GM21367 (cell line): Measurements from ENCODE around the gene PLEKHG4.

Source experiments
- ATAC-seq: cut with Tn5 transposase; IDR thresholded peaks from one replicate; pipeline ENCODE4 v1.9.1; 2021; ENCODE audit not compliant: unreplicated experiment

Gene PLEKHG4

DNA sequence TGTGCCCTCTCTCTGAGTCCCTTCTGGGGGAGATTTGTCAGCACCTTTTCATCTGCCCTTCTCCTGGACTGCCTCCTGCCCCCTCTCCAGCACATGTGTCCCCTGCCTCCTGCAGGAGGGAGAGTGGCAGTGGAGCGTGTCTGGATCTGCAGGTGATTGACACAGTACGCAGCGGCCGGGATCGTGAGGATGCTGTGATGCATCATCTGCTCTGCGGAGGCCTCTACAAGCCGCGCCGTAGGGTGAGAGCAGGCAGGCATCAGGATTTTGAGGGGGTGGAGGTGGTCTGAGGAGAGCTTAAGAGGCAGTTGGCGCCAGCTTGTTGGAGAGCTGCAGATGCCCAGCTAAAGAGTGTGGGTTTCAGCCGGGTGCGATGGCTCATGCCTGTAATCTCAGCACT is 19.6 kb upstream of the PLEKHG4 start:
- no peak for ATAC-seq

DNA sequence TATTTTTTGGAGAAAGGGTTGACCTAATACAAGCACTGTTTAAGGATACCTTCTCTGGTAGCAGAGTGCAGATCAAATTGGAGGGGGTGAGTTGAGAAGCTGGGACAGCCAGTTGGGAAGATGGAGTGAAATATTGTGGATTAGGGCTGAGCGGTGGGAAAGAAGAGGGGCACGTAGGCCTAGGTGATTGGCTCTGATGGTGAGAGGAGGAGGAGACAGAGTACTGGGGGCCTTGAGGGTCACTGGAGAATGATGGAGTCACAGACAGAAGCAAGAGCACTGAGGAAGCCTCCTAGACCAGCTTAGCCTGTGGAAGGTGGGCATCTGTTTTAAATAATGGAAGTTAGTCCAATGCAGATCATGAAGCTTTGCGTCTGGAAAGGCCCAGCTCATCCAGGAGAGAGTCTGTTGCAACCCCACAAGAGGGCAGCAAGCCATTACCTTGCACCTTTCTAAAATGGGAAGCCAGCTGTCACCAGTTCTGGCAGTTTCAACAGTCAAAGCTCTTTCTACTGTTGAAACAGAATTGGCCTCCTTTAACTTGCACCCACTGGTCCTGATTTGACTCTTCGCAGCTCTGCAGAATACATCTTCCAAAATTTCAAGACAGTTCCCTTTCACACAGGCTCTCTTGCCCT is 18.8 kb upstream of the PLEKHG4 start:
- ATAC-seq: no peak

GRCh38 chr16:67263201-67263600 is 16.1 kb upstream of the PLEKHG4 start:
- no peak for ATAC-seq

GRCh38 chr16:67264277-67264676 is 15.1 kb upstream of the PLEKHG4 start:
- no peak for ATAC-seq

DNA sequence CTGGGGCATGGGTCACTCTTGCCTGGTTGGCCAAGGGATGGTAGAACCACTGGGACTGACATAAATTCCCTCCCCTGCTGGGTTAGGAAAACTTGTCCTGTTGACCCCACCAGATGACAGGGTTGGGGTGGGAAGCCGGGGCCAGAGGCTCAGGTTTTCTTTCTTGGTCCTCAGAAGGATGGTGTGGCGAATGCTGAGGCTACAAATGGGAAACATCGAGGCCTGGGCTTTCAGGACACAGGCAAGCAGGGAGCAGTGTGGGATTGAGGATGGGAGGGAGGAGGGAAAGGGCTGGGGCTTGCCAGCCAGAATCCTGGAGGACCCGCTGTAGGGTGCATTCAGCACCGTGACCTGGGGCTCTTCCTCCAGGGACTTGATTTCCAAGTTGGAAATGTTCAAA is 14.5 kb upstream of the PLEKHG4 start:
- no peak for ATAC-seq

DNA sequence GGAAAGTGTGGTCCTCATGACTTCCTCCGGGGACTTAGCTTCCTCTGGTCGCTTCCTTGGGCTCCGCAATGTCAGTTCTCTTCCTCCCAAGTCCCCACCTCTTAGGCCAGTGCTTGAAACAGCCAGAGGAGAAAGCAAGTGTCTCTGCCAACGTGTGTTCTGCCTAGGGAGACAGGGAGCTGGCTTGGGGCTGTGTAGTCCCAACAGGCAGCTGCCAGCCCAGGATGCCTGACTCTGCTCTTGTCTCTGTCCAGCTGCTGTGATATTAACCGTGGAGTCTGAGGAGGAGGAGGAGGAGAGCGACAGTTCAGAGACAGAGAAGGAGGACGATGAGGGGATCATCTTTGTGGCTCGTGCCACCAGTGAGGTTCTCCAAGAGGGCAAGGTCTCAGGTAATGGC is 13.5 kb upstream of the PLEKHG4 start:
- ATAC-seq: no peak

- ATAC-seq: no peak
Observed at GRCh38 chr16:67268136-67268579, 11.2 kb upstream of the PLEKHG4 start.

GRCh38 chr16:67269766-67270165 is 9.6 kb upstream of the PLEKHG4 start:
- no peak for ATAC-seq

GRCh38 chr16:67270931-67271338 is 8.4 kb upstream of the PLEKHG4 start:
- ATAC-seq: no peak

DNA sequence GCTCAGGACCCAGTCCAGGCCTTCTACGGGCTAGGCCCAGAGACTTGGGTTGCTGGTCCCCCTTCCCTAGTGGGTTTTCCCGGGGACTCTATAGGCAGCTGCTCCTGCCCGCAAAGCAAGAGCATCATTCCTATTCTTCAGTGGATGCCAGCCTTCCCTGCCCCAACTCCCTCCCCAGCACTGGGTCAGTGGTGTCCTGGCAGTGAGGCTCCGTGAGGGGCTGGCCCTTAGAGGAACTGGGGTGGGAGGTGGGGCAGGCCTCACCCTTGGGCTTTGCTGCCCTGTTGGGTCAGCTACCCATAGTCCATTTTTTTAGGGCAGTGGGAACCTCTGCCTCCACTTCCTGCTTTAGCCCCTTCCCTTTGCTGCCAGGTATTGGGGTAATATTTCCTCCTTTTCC is 7.9 kb upstream of the PLEKHG4 start:
- no peak for ATAC-seq

GRCh38 chr16:67275321-67275720 is 4.0 kb upstream of the PLEKHG4 start:
- ATAC-seq: no peak

GRCh38 chr16:67277294-67277998 is 1.9 kb upstream of the PLEKHG4 start:
- ATAC-seq: no peak

- no peak for ATAC-seq
Observed at GRCh38 chr16:67277999-67278772, 1.1 kb upstream of the PLEKHG4 start.

- ATAC-seq: peak; percentile 21
Observed at GRCh38 chr16:67278773-67279295, 498 bp upstream of the PLEKHG4 start.

DNA sequence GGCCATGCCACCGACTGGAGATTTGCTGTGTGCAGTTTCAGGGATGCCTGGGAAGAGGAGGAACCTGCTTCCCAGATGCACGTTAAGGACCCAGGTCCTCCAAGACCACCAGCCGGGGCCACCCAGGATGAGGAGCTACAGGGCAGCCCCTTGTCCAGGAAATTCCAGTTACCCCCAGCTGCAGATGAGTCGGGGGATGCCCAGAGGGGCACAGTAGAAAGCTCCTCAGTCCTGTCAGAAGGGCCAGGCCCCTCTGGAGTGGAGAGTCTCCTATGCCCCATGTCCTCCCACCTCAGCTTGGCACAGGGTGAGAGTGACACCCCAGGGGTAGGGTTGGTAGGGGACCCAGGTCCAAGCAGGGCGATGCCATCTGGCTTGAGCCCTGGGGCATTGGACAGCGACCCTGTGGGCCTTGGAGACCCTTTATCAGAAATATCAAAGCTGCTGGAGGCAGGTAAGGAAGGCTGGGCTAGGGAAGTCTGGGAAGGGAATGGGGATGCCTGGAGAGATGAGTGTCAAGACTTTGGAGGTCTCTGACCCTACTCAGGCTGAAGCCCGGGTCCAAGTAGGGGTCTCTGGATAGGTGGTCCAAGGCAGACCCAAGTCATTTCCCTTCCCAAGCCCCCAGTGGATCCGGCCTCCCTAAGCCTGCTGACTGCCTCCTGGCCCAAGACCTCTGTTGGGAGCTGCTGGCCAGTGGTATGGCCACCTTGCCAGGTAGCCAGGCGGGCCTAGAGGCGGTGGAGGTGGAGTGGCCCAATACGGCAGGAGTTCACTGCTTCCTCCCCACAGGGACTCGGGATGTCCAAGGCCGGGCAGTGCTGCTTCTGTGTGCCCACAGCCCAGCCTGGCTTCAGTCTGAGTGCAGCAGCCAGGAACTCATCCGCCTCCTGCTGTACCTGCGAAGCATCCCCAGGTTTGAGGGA is 1.0 kb downstream of the PLEKHG4 start:
- ATAC-seq: no peak

- ATAC-seq: no peak
Observed at GRCh38 chr16:67281536-67282446, 2.5 kb downstream of the PLEKHG4 start.

- no peak for ATAC-seq
Observed at GRCh38 chr16:67282447-67282805, 3.1 kb downstream of the PLEKHG4 start.

DNA sequence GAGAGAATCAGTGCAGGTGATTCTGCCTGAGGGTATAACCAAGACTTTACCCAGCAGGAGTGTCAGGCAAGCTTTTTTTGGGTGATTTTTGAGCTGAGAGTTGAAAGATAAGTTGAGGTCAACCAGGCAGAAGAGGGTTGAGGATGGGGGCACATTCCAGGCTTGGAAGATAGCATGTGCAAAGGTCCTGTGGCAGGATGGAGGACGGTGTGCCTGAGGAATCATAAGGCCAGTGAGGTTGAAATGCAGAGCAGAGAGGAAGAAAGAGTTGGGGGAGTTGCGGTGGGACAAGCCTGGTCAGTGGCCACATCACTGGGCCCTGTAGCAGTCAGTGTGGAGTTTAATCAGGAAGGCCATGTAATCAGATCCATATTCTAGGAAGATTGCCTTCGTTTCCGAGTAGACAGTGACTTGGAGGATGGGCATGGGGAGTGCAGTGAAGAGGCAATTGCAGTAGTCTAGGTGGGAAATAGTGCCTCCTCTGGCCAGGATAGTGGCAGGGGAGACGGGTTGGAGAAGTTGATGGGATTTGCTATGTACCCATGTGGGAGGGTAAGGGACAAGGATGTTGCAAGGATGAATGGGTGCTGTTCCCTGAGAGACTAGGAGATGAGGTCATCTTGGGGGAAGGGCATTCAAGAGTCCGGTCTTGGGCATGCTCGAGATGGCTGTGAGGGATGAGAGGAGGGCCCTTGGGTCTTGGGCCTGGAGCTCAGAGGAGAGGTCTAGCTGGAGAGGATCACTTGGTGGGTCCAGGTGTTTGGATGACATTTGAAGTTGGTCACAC is 3.9 kb downstream of the PLEKHG4 start:
- ATAC-seq: no peak
